GM18861 (cell line): ENCODE results near the gene TFF3.

ENCODE experiments used
- ATAC-seq: cut with Tn5 transposase; IDR thresholded peaks from one replicate; pipeline ENCODE4 v1.9.1; 2021; ENCODE audit not compliant: unreplicated experiment

The TFF3 gene

GRCh38 chr21:42315296-42315891 is at the start of gene TFF3:
TFF3 (minus strand) TSS chr21:42315409; CDS start chr21:42315374, 35 bp downstream.
- ATAC-seq, result no peak

DNA sequence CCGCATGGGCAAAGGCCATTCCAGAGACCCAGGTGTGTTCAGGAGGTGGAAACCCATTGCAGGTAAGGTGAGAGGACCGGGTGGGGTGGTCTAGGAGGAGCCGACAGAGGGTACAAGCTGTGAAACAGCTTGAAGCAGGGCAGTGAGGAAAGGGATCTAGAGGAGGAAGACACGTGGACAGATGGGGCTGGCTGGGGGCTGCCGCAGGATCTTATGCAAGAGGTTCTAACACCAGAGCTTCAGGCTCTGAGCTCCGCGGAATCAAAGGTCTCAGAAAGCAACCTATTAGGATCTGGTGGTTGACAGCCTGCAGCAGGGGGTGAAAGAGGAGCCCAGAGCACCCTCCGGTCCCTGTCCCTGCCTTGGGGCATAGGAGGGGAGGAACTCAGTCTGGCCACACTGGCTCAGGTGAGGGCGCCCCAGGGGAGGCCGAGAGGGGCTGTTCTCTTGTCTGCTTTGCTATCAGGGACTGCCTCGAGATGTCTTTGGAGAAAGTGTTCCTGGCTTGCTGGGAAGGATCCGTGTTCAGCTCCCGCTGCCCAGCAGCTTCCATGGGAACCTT is 49.2 kb upstream of the TFF3 start:
- ATAC-seq, result no peak

DNA sequence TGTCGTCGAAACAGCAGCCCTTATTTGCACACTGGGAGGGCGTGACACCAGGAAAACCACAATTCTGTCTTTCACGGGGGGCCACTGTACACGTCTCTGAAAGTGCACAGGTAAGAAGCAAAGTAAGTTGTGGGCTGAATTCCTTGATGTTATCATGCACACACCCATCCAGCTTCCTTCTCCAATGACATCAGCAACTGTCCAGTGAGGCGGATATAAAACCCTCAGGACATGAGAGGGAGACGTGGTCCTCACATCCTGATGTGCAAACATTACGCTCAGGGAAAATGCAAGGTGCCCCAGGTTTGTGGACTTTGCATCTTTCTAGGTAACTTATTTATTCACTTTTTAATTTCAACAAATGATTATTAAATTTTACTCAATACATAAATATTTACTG is 48.1 kb upstream of the TFF3 start:
- no peak for ATAC-seq

GRCh38 chr21:42362700-42363099 is 47.5 kb upstream of the TFF3 start:
- no peak for ATAC-seq

GRCh38 chr21:42362198-42362597 is 47.0 kb upstream of the TFF3 start:
- ATAC-seq, result no peak

GRCh38 chr21:42361286-42361685 is 46.1 kb upstream of the TFF3 start:
- no peak for ATAC-seq

DNA sequence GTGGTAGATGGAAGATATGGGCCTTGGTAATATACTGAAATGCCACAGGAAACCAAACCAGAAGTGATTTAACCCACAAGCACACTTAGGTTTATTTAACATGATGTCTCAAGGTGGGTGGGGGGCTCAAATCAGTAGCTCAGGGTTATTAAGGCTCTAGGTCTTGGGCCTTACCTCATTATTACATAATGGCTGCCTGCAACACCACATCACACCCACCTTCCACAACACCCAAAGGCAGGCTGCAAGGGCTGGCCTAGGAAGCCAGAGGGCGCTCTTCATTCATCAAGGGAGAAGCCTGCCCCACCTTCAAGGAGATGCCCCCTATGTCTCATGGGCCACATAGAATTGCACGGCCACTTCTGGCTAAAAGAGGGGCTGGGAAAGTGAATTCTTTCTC is 45.1 kb upstream of the TFF3 start:
- no peak for ATAC-seq

GRCh38 chr21:42358937-42359336 is 43.7 kb upstream of the TFF3 start:
- no peak for ATAC-seq

GRCh38 chr21:42358261-42358660 is 43.1 kb upstream of the TFF3 start:
- no peak for ATAC-seq

DNA sequence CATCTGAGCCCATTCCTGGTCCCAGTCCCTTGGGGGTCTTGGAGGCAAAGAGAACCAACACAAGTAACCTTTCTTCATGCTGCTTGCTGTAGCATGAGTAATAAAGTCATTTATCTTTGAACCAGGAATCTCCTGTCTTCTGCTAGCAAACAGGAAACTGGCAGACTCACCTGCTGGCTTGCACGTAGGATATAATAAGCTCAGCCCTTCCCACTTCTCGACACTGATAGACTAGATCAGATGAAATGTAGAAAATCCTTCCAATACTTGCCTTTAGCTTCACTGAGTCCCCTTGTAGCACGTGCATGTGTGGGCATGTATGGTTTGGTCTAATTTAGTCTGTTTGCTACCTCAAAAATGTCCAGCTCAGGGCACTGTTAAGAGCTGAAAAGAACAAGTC is 42.1 kb upstream of the TFF3 start:
- no peak for ATAC-seq

GRCh38 chr21:42356650-42357049 is 41.4 kb upstream of the TFF3 start:
- no peak for ATAC-seq

GRCh38 chr21:42356046-42356445 is 40.8 kb upstream of the TFF3 start:
- ATAC-seq, result no peak

- ATAC-seq, result no peak
These were observed 38.4 kb upstream of the TFF3 start for GRCh38 chr21:42353623-42354022.

- ATAC-seq, result no peak
These were observed 37.4 kb upstream of the TFF3 start for GRCh38 chr21:42352441-42353095.

DNA sequence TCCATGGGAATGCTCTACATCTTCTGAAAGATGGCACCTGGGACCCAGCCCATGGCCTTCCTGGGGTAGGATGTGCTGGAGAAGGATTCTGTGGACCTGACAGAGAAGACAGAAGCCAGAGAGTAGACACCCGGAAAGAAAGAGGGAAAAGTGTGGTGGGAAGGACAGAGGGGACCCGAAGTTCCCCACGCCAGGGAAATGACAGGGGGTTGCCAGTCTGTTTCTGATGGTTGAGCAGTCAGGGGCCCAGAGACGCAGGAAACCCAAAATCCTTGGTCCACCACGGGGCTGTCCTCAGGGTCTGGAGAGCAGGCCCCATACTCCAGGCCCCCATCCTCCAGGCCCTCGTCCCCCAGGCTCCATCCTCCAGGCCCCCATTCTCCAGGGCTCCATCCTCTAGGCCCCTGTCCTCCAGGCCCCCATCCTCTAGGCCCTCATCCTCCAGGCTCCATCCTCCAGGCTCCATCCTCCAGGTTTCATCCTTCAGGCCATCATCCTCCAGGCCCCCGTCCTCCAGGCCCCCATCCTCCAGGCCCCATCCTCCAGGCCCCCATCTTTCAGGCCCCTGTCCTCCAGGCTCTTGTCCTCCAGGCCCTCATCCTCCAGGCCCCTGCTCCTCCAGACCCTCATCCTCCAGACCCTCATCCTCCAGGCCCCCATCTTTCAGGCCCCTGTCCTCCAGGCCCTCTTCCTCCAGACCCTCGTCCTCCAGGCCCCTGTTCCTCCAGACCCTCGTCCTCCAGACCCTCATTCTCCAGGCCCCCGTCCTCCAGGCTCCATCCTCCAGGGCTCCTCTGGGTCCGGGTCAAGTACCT is 36.6 kb upstream of the TFF3 start:
- no peak for ATAC-seq

DNA sequence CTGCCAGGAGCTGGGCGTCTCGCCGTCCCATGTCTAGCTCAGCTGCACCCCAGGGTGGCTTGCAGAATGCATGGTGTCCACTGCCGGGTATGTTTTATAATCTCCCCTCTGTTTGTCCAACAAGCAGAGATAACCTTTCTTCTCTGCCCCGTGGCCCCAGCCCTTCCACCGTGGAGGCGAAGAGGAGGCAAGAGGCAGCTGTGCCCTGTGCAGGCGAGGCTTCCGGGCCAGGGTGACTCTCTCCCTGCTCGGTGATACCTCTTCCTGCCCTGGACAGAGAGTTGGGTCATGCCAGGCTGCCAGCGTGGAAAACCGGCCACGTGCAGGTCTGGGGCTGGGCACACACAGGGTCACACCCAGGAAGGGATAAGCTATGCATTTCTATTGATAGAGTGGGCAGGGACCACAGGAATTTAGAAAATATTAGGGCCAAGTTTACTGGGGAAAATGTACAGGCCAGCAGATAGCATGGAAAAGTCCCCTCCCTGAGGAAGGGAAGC is 35.8 kb upstream of the TFF3 start, which contains the start of gene TFF2:
Gene TFF2, minus strand, starts transcription at position 68 of the 500 bp plus-strand sequence. Its CDS starts 37 bp downstream, at position 31.
- ATAC-seq, result no peak

- ATAC-seq, result no peak
These were observed 35.2 kb upstream of the TFF3 start for GRCh38 chr21:42350318-42350910.

DNA sequence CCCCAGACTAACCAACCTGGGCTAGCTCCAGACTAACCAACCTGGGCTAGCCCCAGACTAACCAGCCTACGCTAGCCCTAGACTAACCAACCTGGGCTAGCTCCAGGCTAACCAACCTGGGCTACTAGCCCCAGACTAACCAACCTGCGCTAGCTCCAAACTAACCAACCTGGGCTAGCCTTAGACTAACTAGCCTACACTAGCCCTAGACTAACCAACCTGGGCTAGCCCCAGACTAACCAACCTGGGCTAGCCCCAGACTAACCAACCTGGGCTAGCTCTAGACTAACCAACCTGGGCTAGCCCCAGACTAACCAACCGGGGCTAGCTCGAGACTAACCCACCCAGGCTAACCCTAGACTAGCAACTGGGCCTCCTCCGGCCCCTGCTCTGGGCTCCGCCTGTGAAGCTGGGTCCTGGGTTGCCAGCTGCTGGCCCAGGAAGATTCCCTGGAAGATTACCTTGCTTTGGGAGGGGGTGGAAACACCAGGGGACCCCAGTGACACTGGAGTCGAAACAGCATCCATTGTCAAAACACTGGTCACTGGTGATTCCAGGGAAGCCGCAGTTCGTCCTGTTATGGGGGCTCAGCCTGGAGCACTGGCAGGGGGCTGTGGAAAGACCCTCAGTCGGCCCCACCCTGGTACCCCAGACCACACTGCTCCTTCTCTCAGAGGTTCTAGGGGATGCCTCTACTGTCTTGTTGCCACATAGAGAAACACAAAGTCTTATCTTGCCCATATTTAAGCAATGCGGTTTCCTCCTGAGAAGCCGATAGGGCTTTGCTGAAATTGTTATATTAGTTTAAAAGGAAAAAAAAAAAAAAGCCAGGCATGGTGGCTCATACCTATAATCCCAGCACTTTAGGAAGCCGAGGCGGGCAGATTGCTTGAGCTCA is 34.5 kb upstream of the TFF3 start:
- ATAC-seq, result no peak

DNA sequence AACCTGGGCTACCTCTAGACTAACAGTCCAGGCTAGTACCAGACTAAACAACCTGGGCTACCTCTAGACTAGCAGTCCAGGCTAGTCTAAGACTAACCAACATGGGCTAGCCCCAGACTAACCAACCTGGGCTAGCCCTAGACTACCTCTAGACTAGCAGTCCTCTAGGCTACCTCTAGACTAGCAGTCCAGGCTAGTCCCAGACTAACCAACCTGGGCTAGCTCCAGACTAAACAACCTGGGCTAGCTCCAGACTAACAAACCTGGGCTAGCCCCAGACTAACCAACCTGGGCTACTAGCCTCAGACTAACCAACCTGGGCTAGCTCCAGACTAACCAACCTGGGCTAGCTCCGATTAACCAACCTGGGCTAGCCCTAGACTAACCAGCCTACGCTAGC is 33.6 kb upstream of the TFF3 start:
- ATAC-seq, result no peak
